IMR-90 (cell line): Measurements from ENCODE around the gene SARS2. TPM values are rescaled to one million over a fixed set of nuclear protein-coding genes. Genes with fewer than 3 reads are reported as not detected.

Source experiments
- ATAC-seq: fragments of 200-7000 bp; cut with Tn5 transposase; 2 replicates; pipeline ENCODE4 v1.9.1; 2020; ENCODE audit warnings: low read depth, mild to moderate bottlenecking, moderate library complexity
- BruUV-seq: library from RNA; stranded (reverse); fragments of 400-500 nt; replicated peaks from 2 replicates; lab custom pipeline; 2021; lab: Mats Ljungman, UMichigan
- CTCF ChIA-PET: fragments of 300-600 bp; formaldehyde crosslinking; extraction: SDS; loops from one replicate; lab custom pipeline; 2021; ENCODE audit warnings: antibody characterized with exemption; lab: Yijun Ruan, JAX
- POLR2A ChIA-PET: fragments of 300-600 bp; sonication (Branson Sonifier 250); formaldehyde crosslinking; loops from one replicate; lab custom pipeline; 2022; ENCODE audit warnings: antibody characterized with exemption; ENCODE audit not compliant: unreplicated experiment; lab: Charles Lee
- DNase-seq: peaks from one replicate; pipeline ENCODE4 v3.0.0; 2013
- H2AFZ ChIP-seq: replicated peaks from 2 replicates; pipeline ENCODE3; 2013; ENCODE audit warnings: low read length, mild to moderate bottlenecking; ENCODE audit not compliant: poor library complexity
- H2AK5ac ChIP-seq: 2 replicates; pipeline ENCODE4 v1.6.1; 2013; ENCODE audit warnings: low read depth, low read length, inconsistent platforms
- H2AK9ac ChIP-seq: replicated peaks from 2 replicates; pipeline ENCODE3; 2013; ENCODE audit warnings: mild to moderate bottlenecking, low read depth, low read length, moderate library complexity; ENCODE audit not compliant: poor library complexity
- H2BK120ac ChIP-seq: 2 replicates; pipeline ENCODE4 v1.6.1; 2013; ENCODE audit warnings: low read depth, low read length, inconsistent platforms
- H2BK15ac ChIP-seq: 3 replicates; pipeline ENCODE4 v1.6.1; 2013; ENCODE audit warnings: low read depth, low read length, inconsistent platforms
- H2BK20ac ChIP-seq: 2 replicates; pipeline ENCODE4 v1.6.1; 2013; ENCODE audit warnings: low read depth, mild to moderate bottlenecking, inconsistent platforms, low read length, moderate library complexity
- H2BK5ac ChIP-seq: 2 replicates; pipeline ENCODE4 v1.6.1; 2013; ENCODE audit warnings: mild to moderate bottlenecking, low read depth, low read length, inconsistent platforms; ENCODE audit not compliant: poor library complexity, severe bottlenecking
- H3K14ac ChIP-seq: replicated peaks from 2 replicates; pipeline ENCODE4 v1.6.1; 2013; ENCODE audit warnings: low read depth, low read length, inconsistent platforms
- H3K18ac ChIP-seq: 2 replicates; pipeline ENCODE4 v1.6.1; 2013; ENCODE audit warnings: low read depth, low read length, control low read depth
- H3K23ac ChIP-seq: 2 replicates; pipeline ENCODE4 v1.6.1; 2013; ENCODE audit warnings: low read depth, low read length, inconsistent platforms
- H3K27ac ChIP-seq: 2 replicates; pipeline ENCODE4 v1.5.1; 2013; ENCODE audit warnings: mild to moderate bottlenecking, control low read depth, low read length; ENCODE audit not compliant: insufficient read depth
- H3K27me3 ChIP-seq: 2 replicates; pipeline ENCODE4 v1.6.1; 2013; ENCODE audit warnings: low read length; ENCODE audit not compliant: control insufficient read depth, insufficient read depth
- H3K36me3 ChIP-seq: 2 replicates; pipeline ENCODE4 v1.6.1; 2013; ENCODE audit warnings: low read length, mixed read lengths; ENCODE audit not compliant: control insufficient read depth, insufficient read depth
- H3K4ac ChIP-seq: 2 replicates; pipeline ENCODE4 v1.6.1; 2013; ENCODE audit warnings: low read depth, low read length, inconsistent platforms
- H3K4me1 ChIP-seq: 2 replicates; pipeline ENCODE4 v1.6.1; 2013; ENCODE audit warnings: low read length, mixed read lengths; ENCODE audit not compliant: control insufficient read depth, insufficient read depth
- H3K4me2 ChIP-seq: 2 replicates; pipeline ENCODE4 v1.6.1; 2013; ENCODE audit warnings: low read depth, mild to moderate bottlenecking, control low read depth, low read length, moderate library complexity
- H3K4me3 ChIP-seq: 2 replicates; pipeline ENCODE4 v1.5.1; 2013; ENCODE audit warnings: low read depth, mild to moderate bottlenecking, control low read depth, low read length, moderate library complexity; ENCODE audit not compliant: insufficient read depth
- H3K56ac ChIP-seq: 2 replicates; pipeline ENCODE4 v1.6.1; 2013; ENCODE audit warnings: low read length, inconsistent platforms; ENCODE audit not compliant: insufficient read depth; ENCODE audit errors: extremely low read depth
- H3K79me1 ChIP-seq, 2 experiments: 2 replicates each; pipeline ENCODE4 v1.6.1; 2013; ENCODE audit warnings: low read length in 2 of 2, inconsistent platforms in 1 of 2, low read depth in 1 of 2
- H3K9ac ChIP-seq: 2 replicates; pipeline ENCODE4 v1.6.1; 2013; ENCODE audit warnings: low read depth, low read length, control low read depth
- H3K9me1 ChIP-seq: 2 replicates; pipeline ENCODE4 v1.6.1; 2013; ENCODE audit warnings: low read length, inconsistent platforms; ENCODE audit not compliant: insufficient read depth
- H3K9me3 ChIP-seq: 2 replicates; pipeline ENCODE4 v1.6.1; 2013; ENCODE audit warnings: low read length; ENCODE audit not compliant: control insufficient read depth, insufficient read depth
- H4K20me1 ChIP-seq: 2 replicates; pipeline ENCODE4 v1.6.1; 2013; ENCODE audit warnings: low read length, inconsistent platforms; ENCODE audit not compliant: insufficient read depth
- H4K5ac ChIP-seq: 2 replicates; pipeline ENCODE4 v1.6.1; 2013; ENCODE audit warnings: mild to moderate bottlenecking, low read depth, low read length, control low read depth
- H4K8ac ChIP-seq, 2 experiments: 2 replicates each; pipeline ENCODE4 v1.6.1; 2013; ENCODE audit warnings: low read depth in 2 of 2, low read length in 2 of 2, control low read depth in 1 of 2, inconsistent platforms in 1 of 2
- H4K91ac ChIP-seq: 2 replicates; pipeline ENCODE4 v1.6.1; 2013; ENCODE audit warnings: low read depth, low read length, inconsistent platforms; ENCODE audit not compliant: insufficient read depth
- BHLHE40 ChIP-seq: fragments of 150-350 bp; IDR thresholded peaks from 2 replicates; pipeline ENCODE4 v1.6.1; 2016; ENCODE audit warnings: mild to moderate bottlenecking, low read depth, low read length
- CEBPB ChIP-seq: IDR thresholded peaks from 2 replicates; pipeline ENCODE4 v1.6.1; 2012; ENCODE audit warnings: low read depth, low read length, improper control_type of control experiment
- CHD1 ChIP-seq: IDR thresholded peaks from 2 replicates; pipeline ENCODE4 v1.6.1; 2012; ENCODE audit warnings: low read depth, low read length, improper control_type of control experiment
- CTCF ChIP-seq: conservative IDR thresholded peaks from 2 replicates; pipeline ENCODE4 v1.5.1; 2012; ENCODE audit warnings: mild to moderate bottlenecking, low read depth, low read length, improper control_type of control experiment
- ELK1 ChIP-seq: fragments of 150-350 bp; IDR thresholded peaks from 2 replicates; pipeline ENCODE4 v1.6.1; 2016; ENCODE audit warnings: low read depth, mild to moderate bottlenecking, low read length, moderate library complexity, borderline replicate concordance
- FOS ChIP-seq: fragments of 150-350 bp; IDR thresholded peaks from 2 replicates; pipeline ENCODE4 v1.6.1; 2016; ENCODE audit warnings: low read depth, low read length
- MAFK ChIP-seq: IDR thresholded peaks from 2 replicates; pipeline ENCODE4 v1.6.1; 2012; ENCODE audit warnings: low read depth, low read length, improper control_type of control experiment
- MAZ ChIP-seq: IDR thresholded peaks from 2 replicates; pipeline ENCODE4 v1.6.1; 2012; ENCODE audit warnings: low read depth, mild to moderate bottlenecking, low read length, improper control_type of control experiment, moderate library complexity, borderline replicate concordance
- MXI1 ChIP-seq: IDR thresholded peaks from 2 replicates; pipeline ENCODE4 v1.6.1; 2012; ENCODE audit warnings: low read depth, mild to moderate bottlenecking, low read length, moderate library complexity, borderline replicate concordance
- NFE2L2 ChIP-seq: fragments of 150-350 bp; IDR thresholded peaks from 2 replicates; pipeline ENCODE4 v1.6.1; 2016; ENCODE audit warnings: low read depth, mild to moderate bottlenecking, low read length
- POLR2A ChIP-seq: IDR thresholded peaks from 2 replicates; pipeline ENCODE4 v1.6.1; 2012; ENCODE audit warnings: mild to moderate bottlenecking, low read depth, low read length
- RAD21 ChIP-seq: IDR thresholded peaks from 2 replicates; pipeline ENCODE4 v1.6.1; 2012; ENCODE audit warnings: low read length, improper control_type of control experiment
- RCOR1 ChIP-seq: IDR thresholded peaks from 2 replicates; pipeline ENCODE4 v1.6.1; 2012; ENCODE audit warnings: mild to moderate bottlenecking, low read length, improper control_type of control experiment; ENCODE audit not compliant: insufficient replicate concordance
- RFX5 ChIP-seq: IDR thresholded peaks from 2 replicates; pipeline ENCODE4 v1.8.0; 2012; ENCODE audit warnings: low read depth, mild to moderate bottlenecking, low read length, moderate library complexity
- SMC3 ChIP-seq: fragments of 150-350 bp; IDR thresholded peaks from 2 replicates; pipeline ENCODE4 v1.6.1; 2016; ENCODE audit warnings: low read depth, mild to moderate bottlenecking, antibody characterized with exemption, low read length, moderate library complexity
- USF2 ChIP-seq: fragments of 150-350 bp; IDR thresholded peaks from 2 replicates; pipeline ENCODE4 v1.6.1; 2017; ENCODE audit warnings: mild to moderate bottlenecking, antibody characterized with exemption, low read length, low read depth
- WGBS, 2 experiments: methylation state at CpG; one replicate each; pipeline versions ENCODE4 v1.1.5 to v1.1.7; 2013; ENCODE audit warnings: missing lambda C conversion rate in 2 of 2; ENCODE audit not compliant: insufficient read length in 1 of 2; ENCODE audit errors: extremely low coverage in 2 of 2; 5-methylcytosine and 5-hydroxymethylcytosine counted together
- dilution Hi-C: fragments of 300-500 bp; cut with HindIII; formaldehyde crosslinking; loops from one replicate; pipeline ENCODE4 v1.14.3; 2018; ENCODE audit warnings: low sequenced_read_pairs; ENCODE audit not compliant: unreplicated experiment
- in situ Hi-C: fragments of 300-500 bp; cut with MboI; formaldehyde crosslinking; loops from 3 replicates; pipeline ENCODE4 v1.14.3; 2019; ENCODE audit warnings: low sequenced_read_pairs, inconsistent platforms, mixed read lengths
- intact Hi-C: fragments of 100-400 bp; cut with micrococcal nuclease; formaldehyde crosslinking; loops from 2 replicates; pipeline ENCODE4 v1.10.0; 2022
- polyA plus RNA-seq, 3 experiments: library from polyadenylated mRNA; depleted of rRNA; stranded (reverse); fragments of >200 nt; gene quantifications; 2 replicates each; pipeline ENCODE4 v1.2.3, GENCODE V29; 2012; ENCODE audit warnings: low replicate concordance in 1 of 3
- total RNA-seq: library from RNA; depleted of rRNA; stranded (reverse); fragments of >200 nt; gene quantifications from 2 replicates; pipeline ENCODE4 v1.2.3, GENCODE V29; 2012

Gene SARS2
- total and polyA plus RNA-seq, 2 of the 4 experiments (the other 2 are of a cell fraction) = 10.8 to 33.4 TPM

- no peak overlapping the region for H3K18ac ChIP-seq
- H3K4me1 ChIP-seq = no peaks in the 10 kb centered on the region
- TF ChIP-seq FOS (no peak), BHLHE40 (no peak), MAFK (no peak), NFE2L2 (no peak), MAZ (no peak), RFX5 (no peak), SMC3 (no peak), CHD1 (no peak), CEBPB (no peak), USF2 (no peak), ELK1 (no peak), POLR2A (no peak), RAD21 (no peak), CTCF (no peak), RCOR1 (no peak), MXI1 (no peak)
- H3K4ac ChIP-seq = no peak overlapping the region
- no peaks in the 10 kb centered on the region for H3K9me1 ChIP-seq
- no peak overlapping the region for H2BK5ac ChIP-seq
- H3K23ac ChIP-seq = no peak overlapping the region
- H3K27me3 ChIP-seq = no peaks in the 10 kb centered on the region
- no peaks in the 10 kb centered on the region; the same call in 1 of the 2 replicates for H4K20me1 ChIP-seq
- H3K56ac ChIP-seq = no peak overlapping the region
- no peak overlapping the region for H2AFZ ChIP-seq
- no peak overlapping the region for H3K27ac ChIP-seq
- POLR2A ChIA-PET = no interaction called here
- DNase-seq (no peak), ATAC-seq (no peak)
- H3K36me3 ChIP-seq = peaks cover 16% of the 10 kb centered on the region
- no peak overlapping the region for H3K9ac ChIP-seq
- dilution Hi-C loops (no loop called here), in situ Hi-C loops (no loop called here), intact Hi-C loops (no loop called here)
- BruUV-seq = no TSS peak
- no peak overlapping the region for H2BK120ac ChIP-seq
- no peak overlapping the region for H2AK9ac ChIP-seq
- no peak overlapping the region for H3K4me3 ChIP-seq
- H2BK20ac ChIP-seq = no peak overlapping the region
- no peak overlapping the region for H4K5ac ChIP-seq
- no peak overlapping the region for H4K8ac ChIP-seq
- no peak overlapping the region for H3K4me2 ChIP-seq
- H3K9me3 ChIP-seq = no peaks in the 10 kb centered on the region
- CTCF ChIA-PET = no interaction called here
- no peaks in the 10 kb centered on the region for H3K79me1 ChIP-seq
- no CpG with 5 or more reads among the region's 9 CpGs for WGBS, 2 experiments
- H2AK5ac ChIP-seq = no peak overlapping the region
- no peak overlapping the region for H4K91ac ChIP-seq
- no peak overlapping the region for H2BK15ac ChIP-seq
- no peak overlapping the region for H3K14ac ChIP-seq
These were observed 47.3 kb downstream of the SARS2 start for GRCh38 chr19:38883286-38883685.
